Daoy (cell line): ENCODE results near the gene ROR1. TPM values are rescaled to one million over a fixed set of nuclear protein-coding genes. Genes with fewer than 3 reads are reported as not detected.

ENCODE experiments used
- DNase-seq: peaks from one replicate; pipeline ENCODE4 v3.0.0-alpha.2; 2015; ENCODE audit warnings: low read depth
- total RNA-seq: library from RNA; depleted of rRNA; stranded (reverse); fragments of >200 nt; shearing (Covaris generic); gene quantifications from 2 replicates; pipeline ENCODE4 v1.2.3, GENCODE V29; 2014

Gene ROR1
- total RNA-seq, 1 experiment from 2014 or later: 17.4 TPM

DNA sequence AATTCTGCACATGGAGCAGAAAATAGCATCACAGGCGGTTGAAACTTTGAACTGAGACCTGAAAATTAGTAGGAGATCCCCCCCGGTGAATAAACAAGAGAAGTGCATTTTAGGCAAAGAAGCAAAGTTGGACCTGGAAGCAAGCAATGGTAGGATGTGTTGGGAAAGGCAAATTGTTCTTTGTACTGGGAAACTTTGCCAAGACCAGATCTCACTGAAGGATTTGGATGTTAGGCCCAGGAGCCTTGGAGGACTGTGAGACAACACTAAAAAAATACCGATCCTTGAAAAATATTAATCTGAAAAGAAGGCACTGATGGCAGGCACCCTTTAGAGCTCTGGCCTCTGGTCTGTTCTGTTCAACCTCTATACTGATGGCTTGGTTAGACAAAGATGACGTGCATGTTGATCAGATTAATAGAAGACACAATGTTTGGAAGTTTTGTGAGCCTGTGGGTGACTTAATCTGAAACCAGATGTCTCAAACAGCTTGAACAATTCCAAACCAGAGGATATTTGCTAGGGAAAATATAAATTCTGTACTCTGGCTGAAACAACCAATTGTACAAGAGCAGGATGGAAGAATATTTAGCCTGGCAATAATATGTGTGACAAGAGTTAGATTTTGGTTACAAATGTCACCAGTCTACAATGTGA lies 108.4 kb downstream of the ROR1 start:
- no peak for DNase-seq

DNA sequence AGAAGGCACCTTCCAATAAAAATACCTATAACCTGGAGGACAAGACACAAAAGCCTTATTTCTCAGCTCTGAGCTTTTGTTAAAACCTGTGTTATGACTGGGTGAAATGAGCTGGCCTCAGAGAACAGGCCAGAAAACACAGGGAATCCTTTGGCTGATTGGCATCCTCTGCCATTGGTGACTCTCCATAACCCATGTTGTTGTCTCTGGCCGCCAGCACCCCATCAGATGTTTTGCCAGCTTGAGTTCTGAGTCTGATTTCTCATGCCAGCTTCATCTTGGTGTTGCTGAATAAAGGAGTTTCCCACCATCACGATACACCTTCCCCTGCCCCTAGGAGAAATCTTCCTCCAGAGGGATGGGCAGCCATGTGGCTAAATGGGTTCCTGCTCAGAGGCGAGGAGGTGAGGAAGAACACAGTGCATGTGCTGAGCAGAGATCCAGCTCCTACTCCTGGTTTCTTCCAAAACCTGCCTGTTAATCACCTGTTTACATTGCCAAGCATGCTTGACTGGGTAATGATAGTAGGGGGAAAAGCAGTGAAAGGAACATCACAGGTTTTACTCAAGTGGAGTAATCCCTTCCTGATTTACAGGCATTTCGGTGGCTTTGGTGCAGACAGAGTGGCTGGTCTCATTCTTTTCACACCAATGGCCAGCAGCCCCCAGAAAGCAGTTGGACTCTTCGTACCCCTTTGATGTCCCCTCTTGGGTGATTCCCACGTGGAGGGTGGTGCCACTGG lies 109.8 kb downstream of the ROR1 start:
- DNase-seq: no peak

DNA sequence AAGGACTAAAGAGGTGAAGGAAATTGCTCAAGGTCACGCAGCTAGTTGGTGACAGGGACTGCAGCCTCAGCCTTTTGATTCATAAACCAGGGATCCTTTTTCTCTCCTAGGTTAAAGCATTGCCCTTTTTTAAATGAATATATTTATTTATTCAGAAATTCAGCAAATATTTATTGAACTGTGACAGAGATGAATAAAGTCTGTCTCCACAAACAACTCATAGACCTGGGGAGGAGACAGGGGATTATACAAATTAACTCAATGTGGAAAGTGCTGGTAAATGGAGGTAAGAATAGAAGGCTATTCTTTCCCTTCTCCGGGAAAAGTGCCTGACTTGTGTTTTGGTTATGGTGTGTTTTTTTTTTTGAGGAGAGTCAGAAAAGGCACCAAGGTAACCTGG lies 110.7 kb downstream of the ROR1 start:
- no peak for DNase-seq

DNA sequence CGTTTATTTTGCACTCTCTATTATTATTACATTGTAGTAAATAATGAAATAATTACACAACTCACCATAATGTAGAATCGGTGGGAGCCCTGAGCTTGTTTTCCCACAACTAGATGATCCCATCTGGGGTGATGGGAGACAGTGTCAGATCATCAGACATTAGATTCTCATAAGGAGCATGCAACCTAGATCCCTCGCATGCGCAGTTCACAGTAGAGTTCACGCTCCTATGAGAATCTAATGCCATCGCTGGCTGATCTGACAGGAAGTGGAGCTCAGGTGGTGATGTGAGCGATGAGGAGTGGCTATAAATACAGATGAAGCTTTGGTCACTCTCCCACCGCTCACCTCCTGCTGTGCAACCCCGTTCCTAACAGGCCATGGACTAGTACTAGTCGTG lies 112.1 kb downstream of the ROR1 start:
- DNase-seq: no peak

DNA sequence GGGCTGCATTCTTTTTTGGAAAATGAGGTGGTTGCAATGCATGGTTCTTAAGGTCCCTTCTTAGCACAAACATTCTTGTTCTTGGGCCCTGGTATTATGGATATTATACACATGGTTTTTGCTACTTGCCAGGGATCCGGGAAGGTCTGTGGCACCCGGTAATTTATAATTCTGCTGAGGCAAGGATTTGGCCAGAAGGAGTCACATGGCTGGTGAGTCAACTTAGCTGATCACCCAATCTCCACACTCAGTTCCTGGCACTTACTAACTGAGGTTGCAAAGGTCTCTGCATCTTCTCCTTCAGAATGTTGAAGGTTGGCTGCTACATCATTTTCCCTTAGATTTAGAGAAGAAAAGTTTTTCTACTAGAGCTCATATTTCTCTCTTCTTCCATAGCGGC lies 112.5 kb downstream of the ROR1 start:
- no peak for DNase-seq

DNA sequence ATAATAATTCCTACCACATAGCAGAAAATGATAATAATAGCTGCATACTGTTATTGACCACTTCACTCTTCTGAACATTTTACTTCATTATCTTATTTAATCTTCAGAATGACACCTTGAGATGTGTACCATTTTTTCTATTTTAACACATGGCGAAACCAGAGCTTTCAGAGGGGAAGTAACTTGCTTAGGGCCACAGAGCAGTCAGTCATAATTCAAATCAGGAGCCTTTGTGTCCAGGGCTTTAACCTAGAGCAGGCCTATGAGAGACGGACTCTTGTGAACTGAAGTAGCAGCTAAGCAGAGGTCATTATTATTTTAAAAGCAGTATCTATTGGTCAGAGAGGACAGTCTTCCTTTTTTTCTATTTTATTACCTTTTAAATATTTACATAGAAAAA lies 114.0 kb downstream of the ROR1 start:
- DNase-seq: no peak

DNA sequence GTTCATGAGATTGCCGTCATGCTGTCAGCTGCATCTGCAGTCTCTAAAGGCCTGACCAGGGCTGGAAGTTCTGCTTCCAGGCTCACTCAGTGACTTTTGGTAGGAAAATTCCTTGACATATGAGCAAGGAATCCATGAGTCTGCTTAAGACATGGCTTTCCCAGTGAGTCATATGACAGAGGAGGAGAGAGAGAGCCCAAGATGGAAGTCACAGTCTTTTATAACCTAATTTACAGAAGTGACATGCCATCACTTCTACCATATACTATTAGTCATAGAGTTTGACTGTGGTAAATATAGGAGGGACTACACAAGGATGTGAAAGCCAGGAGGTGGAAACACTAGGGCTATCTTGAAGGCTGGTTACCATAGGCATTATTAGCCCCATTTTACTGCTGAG lies 115.2 kb downstream of the ROR1 start:
- DNase-seq: no peak

DNA sequence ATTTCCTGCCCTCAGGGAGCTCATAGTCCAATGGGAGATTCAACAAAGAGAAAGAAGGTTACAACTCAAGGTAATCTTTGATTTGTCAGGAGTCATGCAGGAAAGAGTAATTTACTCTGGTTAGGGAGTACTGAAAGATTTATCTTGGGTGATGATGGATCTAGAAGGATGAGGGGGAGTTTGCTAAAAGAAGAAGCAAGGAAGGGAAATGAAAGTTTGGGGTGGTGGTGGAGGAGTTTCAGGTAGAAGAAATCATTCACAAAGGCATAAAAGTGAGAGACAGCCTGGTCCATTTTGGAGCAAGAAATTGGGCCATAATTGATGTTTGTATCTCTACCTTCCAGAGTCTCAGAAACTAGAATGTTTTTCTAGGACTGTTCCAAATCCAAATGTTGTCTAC lies 116.7 kb downstream of the ROR1 start:
- no peak for DNase-seq

DNA sequence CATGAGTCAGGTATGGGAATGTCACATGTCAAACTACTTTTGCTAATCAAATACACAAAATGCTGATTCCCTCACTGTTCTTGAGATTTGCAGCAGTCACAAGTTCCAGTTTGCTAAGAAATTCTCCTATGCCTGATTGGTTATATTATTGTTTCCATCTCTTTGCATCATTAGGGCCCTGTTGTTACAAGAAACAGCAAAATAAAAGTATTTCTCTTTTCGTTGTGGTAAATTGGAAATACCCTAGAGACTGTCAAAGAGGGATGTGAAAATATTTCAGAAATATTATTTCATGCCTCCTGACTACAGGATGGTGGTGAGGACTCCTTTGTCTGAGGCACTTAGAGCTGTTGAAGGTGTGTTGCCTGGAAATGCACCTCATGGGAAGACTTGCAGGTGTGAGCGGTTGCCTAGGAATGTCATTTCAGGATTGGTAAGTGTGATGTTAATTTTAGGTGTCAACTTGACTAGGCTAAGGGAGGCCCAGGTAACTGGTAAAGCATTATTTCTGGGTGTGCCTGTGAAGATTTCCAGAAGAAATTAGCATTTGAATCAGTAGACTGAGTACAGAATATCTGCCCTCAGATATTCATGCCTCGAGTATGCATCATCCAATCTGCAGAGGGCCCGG lies 117.4 kb downstream of the ROR1 start:
- DNase-seq: no peak

DNA sequence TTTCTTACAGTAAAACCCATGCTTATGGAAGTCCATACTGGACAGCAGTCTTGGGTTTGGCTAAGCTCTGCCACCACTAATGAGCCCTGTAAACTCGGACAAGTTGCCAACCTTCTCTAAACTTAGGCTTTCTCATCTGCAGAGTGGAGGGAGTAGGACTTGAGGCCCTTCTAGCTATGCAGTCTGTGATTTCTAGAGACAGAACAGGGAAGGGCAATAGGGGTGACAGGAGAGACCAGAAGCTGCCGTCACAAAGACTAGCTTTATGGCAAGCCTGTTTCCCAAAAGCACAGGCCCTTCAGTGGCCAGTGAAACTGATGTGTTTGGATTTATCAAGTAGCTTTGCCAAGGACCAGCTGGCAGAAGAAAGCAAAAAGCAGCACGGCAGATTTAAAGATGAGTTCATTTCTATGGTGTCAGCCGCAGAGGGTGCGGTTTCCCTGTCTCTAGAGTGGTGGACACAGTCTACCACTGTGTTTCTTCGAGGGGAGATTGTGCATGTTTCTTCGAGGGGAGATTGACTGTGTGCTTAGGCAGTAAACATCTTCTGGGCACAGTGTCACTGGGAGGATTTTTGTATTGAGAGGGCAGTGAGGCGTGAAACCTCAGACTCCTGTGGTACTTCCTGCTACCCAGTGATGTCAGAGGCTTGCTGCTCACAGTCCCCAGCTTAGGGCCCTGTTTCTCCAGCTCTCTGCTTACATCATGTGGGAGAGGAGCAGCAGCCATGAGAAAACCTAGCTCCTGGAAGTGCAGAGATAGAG lies 119.0 kb downstream of the ROR1 start:
- peak; percentile 94 for DNase-seq

DNA sequence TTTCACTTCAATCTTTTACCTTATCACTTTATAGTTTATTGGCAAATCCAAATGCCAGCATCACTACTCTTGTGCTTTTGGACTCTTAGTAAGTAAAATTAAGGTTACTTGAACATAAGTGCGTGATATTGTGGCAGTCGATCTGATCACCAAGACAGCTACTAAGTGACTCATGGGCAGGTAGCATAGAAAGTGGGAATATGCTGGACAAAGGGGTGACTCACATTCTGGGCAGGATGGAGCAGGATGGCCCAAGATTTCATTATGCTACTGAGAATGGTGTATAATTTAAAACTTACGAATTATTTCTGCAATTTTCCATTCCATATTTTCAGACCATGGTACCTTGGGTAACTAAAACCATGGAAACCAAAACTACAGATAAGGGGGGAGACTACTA lies 120.2 kb downstream of the ROR1 start:
- peak; percentile 70 for DNase-seq

DNA sequence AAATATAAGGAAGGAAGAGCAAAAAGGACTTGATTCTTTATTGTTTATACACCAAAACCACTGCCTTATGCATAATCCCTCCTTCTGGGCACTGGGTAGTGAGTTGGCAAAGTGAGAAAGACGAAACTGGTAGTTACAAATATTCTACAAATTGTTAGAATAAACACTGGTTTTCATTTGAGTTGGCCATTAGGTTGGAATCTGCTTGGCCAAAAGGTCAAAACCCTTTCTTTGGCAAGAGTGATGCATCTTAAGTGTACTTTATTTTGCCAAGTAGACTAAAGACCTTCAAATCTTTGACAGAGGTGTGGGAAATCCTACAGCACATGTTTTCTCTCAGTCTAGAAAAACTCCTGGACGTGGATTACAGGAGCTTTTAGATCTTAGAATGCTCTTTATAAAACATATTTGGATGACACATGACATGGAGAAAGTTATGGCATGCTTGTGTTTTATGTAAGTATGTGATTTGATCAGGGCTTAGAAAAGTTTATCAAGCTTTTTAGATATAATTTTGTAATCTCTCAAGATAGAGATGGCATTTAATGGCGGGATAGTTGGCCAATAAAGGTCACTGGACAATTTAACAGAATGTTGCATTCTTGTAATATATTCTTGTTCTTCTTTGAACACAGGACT lies 120.9 kb downstream of the ROR1 start:
- DNase-seq: no peak

DNA sequence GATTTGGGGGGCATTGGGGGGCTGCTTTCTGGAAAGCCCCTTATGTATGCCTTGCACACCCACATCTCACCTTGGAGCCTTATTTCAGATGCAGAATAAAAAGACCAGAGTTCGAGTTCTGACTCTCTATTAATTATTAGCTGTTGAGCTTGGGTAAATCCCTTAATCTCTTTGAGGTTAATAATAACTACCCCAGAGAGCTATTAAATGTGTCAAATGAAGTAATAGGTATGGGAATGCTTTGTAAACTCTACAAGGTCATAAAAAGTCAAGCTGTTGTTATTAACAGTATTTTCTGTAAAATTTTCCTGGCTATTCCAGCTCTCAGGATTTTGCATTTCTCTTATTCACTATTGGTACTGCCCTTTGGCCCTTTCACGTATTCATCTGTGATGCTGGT lies 122.9 kb downstream of the ROR1 start:
- no peak for DNase-seq

DNA sequence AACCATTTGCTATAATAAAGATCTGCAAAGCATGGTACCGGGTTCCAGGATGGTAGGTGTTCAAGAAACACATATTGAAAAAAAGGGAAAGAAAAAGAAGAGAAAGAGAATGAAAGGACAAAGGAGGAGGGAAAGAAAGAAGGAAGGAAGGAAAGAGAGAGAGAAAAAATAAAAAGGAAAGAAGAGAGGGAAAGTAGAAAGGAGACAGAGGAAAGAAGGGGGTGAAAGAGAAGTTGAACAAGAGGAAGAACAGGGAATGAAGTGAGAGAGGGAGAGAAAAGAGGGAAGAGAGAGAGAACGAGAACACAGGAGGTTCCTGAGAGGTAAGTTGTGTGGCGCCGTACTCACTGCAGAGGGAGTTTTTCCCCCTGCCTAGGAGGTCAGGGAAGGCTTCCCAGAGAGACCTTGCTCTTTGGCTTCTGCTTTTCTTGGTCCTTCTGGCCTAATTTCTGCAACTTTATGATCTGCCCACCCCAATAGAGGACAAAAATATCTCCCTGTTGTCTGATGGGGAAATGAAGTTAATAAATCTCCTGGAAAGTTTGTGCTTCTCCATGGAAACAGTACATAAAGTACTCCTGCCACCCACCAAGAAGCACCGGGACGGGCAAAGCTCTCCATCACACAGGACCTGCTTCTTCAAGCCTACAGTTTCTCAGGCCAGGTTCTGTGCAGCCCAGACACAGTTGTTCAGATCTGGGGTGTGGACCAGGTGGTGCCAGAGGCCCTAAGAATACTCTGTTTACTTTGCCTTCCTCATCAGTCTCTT lies 124.8 kb downstream of the ROR1 start:
- no peak for DNase-seq

DNA sequence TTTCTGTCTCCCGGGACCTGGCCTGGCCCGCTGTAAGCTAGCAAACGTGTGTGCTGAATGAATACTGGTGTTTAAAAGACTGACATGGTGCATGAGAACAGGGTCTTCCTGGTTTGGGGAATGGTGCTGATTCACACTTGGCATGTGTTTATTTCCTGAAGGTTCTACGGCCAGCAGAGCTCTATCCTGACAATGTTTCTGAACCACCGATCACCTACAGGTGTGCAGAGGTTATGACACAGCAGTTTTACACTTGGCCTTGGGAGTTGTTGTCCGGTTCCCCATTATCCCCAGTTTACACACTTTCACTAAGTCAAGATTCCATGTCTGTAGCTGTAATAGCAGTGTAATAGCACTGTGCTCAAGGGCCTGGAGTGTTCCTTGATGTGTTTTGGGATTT lies 127.3 kb downstream of the ROR1 start:
- no peak for DNase-seq

DNA sequence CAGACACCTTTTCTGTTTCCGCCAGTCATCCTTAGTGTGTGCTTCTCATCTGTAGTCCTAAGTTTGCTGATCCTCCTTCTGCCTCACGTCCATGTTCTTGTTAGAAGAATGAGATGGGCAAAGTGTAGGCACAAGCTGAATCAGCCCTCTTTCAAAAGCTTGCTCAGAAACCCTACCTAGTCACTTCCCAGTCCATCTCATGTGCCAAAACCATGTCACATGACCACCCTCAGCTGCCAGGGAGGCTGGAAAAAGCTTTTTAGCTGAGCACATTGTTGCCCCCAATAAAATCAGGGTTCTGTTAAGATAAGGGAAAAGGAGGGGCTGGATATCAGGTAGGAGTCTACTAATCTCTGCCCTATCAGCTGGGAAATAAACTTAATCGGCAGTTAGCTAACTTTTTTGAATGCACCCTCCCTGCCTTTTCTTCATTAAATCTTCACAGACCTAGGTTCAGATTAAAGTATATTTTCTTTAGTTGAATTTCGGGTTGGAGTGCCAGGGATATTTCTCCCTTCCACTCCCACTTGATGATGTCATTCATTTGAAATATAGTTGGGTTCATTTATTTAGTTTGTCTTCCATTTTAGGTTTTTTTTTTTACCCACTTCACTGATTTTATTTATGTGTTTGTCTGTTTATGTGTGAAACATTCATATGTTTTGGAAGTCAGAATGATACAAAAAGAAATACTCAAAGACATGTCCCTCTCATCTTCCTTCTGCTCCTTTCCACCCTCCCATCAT lies 129.2 kb downstream of the ROR1 start:
- peak; percentile 63 for DNase-seq

DNA sequence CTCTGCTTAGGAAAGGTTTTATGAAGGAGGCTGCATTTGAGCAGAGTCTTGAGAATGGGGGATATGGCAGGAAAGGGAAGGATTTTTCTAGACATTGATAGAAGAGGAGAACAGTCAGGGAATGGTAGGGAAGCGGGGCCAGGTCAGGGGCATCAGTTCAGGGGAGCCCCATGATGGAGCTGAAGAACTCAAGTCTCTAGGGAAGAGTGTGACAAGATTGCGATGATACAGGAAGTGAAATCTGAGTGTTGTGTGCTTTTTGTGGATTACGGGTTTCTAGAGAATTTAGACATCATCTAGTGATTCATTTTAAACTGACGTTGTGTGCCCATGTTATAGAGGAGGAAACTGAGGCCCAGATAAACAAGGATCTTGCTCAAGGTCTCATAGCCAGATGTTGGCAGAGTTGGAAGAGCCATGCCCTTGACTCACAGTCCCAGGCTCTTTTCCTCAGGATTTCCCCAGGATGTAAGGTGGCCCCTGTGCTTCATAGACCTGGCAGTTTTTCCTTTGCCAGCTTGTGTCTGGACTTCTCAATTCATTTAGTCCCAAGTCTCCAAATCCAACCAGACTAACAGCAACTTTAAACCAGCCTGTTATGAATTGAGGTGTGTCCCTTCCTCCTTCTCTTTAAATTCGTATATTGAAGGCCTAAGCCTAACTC lies 130.3 kb downstream of the ROR1 start:
- no peak for DNase-seq

DNA sequence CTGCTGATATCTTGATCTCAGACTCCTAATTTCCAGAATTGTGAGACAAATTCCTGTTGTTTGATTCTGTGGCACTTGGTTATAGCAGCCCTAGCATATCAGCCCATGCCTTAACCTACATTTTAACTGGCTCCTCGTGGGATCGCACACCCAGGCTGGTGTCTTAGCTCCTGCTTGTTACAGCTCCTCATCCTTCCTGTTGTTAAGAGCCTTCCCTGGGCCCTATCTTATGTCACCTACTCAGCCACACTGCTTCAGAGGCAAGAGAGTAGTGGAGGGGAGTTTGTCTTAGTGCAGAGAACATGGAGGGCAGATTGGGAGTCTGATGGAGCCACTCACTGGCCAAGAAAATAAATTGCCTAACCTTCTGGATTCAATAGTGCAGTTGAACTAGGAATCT lies 131.0 kb downstream of the ROR1 start:
- no peak for DNase-seq

DNA sequence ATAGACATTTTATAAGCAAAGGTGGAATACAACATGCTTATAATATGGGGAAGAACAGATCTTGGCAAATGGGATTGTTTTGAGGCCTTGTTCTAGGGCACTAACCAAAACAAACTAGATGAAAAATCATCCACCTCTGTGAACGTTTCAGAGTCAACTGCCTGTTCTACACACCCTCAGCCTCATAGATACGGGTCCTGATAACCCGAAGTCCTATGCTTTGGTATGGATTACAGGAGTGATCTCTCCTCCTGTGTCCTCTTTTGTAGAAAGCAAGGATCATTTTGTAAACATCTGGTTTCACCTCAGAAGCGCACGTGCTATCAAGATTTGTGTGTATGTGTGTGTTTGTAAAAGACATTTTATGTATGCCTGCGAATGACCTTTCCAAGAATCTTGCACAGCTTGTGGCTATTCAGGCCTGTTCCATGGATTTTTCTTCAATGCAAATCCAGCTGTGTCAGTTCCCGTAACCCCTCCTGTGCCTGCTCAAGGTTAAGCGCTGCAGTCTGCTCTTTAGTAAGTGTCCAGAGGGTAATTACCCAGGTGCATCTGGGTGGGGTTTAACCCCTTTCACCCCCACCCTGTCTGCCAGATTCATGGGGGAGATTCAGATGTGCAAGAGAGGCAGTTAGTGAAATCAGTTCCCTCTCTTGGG lies 132.4 kb downstream of the ROR1 start:
- no peak for DNase-seq
